AG10803 (cell line): ENCODE measurements around the gene GPSM3.

Source experiments
- DNase-seq: peaks from one replicate; pipeline ENCODE4 v3.0.0; 2010; ENCODE audit warnings: low read depth
- H3K4me3 ChIP-seq: 2 replicates; pipeline ENCODE4 v1.5.1; 2011; ENCODE audit warnings: mild to moderate bottlenecking, low read length, control low read depth
- TF ChIP-seq, protein P1 (sequence below): conservative IDR thresholded peaks from 2 replicates; pipeline ENCODE4 v1.5.1; 2011; ENCODE audit warnings: mild to moderate bottlenecking, low read length, control low read depth, inconsistent platforms

Gene GPSM3

DNA sequence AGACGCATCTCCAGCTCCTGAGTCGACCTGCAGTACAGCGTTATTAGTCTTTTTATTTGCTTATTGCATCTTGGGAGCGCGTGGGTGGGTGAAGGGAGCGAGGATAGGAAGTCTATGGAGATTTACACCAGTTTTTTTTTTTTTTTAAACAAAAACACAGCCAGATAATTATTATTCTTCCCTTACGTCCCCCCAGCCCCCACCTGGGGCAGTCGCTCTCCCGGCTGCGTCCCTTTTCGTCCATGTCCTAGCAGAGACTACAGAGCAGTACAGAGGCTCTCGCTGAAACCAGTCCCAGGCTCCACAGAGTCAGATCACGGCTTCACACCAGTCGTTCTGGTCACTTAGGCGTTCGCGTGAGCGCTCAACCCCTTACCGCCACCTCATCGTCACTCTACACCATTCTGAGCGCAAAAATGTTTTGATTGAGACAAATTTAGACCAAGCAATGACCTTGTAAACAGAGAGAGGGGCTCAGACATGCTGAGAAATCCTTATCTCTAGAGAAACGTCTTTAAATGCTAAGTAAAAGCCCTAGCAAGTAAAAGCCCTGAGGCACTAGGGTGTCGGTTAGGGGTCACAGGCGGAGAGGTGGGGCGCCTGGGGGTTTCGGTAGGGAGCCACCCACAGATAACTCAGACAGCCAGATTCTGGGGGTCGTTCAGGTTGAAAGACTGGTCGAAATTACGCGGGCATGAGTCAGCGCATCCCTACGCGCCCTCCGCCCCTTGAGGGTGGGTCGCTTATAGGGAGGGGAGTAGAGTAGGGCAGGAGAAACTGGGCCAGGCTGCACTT lies 39.5 kb downstream of the GPSM3 start:
- TF ChIP-seq, protein P1, sequence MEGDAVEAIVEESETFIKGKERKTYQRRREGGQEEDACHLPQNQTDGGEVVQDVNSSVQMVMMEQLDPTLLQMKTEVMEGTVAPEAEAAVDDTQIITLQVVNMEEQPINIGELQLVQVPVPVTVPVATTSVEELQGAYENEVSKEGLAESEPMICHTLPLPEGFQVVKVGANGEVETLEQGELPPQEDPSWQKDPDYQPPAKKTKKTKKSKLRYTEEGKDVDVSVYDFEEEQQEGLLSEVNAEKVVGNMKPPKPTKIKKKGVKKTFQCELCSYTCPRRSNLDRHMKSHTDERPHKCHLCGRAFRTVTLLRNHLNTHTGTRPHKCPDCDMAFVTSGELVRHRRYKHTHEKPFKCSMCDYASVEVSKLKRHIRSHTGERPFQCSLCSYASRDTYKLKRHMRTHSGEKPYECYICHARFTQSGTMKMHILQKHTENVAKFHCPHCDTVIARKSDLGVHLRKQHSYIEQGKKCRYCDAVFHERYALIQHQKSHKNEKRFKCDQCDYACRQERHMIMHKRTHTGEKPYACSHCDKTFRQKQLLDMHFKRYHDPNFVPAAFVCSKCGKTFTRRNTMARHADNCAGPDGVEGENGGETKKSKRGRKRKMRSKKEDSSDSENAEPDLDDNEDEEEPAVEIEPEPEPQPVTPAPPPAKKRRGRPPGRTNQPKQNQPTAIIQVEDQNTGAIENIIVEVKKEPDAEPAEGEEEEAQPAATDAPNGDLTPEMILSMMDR = no peak
- peak overlapping the region; percentile 94 for H3K4me3 ChIP-seq
- peak; percentile 18 for DNase-seq

DNA sequence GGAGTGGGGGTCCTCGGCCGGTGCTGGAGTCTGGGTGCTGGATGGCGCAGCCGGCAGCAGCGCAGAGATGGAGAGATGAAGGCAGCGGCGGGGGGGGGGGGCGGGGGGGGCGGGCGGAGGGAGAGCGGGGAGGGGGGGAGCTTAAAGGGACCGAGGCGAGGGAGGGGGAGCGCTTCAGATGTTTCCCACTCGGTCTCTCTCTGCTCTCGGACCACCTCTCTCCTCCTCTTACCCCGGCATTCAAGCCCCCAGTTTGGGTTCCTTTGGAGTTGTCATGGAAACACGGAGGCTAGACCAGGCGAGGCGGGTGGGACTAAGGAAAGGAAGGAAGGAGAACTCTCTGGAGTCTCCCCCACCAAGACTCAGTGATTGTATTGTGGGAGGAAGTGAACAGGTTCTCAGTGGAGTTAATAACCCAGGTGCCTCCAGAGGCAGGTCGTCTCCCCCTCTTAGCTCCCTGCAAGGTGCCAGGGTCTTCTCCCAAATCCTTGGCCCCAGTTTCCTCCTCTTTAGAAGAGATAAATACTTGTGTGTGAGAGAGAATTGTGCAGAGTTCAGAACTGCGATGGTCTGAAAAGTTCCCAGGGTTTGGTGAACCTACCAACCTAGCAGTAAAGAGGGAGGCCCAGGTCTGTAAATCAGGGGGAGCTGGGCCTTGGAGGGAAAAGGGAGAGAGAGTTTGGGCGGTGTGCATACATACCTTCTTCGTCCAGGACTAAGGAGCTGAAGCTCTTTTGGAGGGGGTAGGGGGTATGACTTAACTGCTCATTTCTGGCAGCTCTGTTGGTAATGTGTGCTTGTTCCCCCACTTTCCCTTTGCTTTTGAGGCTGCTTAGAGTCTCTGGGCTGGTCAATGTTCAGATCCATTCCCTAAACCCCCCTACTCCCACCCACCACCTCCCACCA lies 40.3 kb downstream of the GPSM3 start, which contains the start of gene PRRT1:
PRRT1 (minus strand) TSS at position 77 of the 906 bp plus-strand sequence. CDS start 112 bp downstream, outside the sequence.
- TF ChIP-seq, protein P1 = no peak
- DNase-seq = no peak
- peak within 1 kb of the TSS; percentile 94 for H3K4me3 ChIP-seq

DNA sequence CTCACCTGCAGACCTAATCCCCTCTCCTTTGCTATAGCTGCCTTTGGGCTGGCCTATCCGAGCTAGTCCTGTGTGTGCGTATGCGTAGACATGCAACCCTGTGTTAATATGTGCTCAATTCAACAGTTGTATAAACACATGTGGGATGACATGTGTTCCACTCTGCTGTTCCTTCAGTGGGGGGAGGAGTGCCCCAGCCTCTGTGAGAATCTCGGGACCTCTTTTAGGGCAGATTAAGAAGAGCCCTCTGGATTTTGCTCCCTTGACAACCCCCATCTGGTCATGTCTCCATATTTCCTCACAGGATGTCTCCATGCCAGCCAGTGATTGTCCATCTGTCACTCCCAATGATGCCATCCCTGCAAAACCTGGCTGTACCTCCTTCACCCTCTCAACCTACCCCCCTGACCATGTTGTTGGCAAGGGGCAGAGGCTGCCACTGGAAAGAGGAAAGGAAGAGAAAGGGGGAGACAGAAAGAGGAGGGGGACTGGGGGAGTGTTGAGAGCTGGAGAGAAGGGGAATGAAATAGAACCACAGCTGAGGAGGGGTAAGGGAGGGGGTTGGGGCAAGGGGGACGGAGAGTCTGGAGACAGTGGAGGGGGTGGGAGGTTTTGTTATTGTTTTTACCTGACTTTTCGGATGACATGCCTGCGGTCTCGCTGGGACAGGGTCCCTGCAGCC lies 41.1 kb downstream of the GPSM3 start:
- TF ChIP-seq, protein P1 = no peak
- DNase-seq = no peak
- H3K4me3 ChIP-seq = peak overlapping the region; percentile 94

DNA sequence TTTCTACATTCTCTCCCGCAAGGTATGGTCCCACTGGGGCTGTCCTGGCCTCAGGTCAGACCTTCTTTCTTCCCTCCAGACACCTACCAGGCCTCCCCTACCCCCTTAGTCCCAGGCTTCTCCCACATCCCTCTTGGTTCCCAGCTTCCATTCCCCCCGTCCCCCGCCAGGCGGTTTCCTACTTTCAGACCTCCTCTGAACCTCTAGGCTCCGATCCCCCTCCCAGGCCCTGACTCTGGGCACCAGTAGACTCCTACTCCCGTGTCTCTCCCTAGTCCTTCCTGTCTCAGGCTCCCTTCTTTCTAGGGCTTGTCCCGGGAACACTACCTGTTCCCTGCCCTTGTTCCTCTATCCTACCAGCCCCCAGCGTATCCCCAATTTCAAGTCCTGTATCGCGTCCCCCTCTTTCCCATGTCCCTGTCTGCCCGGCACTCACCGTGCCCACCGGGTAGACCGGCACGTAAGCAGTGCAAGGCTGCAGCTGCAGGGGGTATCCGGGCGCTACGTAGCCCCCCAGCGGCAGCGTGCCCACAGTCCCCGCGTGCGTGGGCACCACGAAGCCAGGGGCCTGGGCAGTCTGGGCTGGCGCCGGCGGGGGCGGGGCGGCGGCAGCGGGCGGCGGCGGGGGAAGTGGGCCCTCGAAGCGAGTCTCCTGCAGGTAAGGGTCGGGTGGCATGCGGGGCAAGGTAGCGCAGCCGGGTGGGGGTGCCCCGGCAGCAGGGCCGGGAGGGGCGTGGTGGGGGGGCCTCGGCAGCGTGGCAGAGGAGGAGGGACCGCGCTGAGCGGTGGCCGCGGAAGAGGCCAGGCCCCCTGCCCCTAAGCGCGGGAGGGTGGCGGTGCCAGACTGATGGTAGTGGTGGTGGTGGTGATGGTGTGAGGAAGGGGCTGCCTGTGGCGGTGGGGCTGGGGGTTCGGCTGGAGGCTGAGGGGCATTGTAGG lies 42.2 kb downstream of the GPSM3 start:
- TF ChIP-seq, protein P1 = no peak
- DNase-seq = no peak
- H3K4me3 ChIP-seq = no peak overlapping the region

DNA sequence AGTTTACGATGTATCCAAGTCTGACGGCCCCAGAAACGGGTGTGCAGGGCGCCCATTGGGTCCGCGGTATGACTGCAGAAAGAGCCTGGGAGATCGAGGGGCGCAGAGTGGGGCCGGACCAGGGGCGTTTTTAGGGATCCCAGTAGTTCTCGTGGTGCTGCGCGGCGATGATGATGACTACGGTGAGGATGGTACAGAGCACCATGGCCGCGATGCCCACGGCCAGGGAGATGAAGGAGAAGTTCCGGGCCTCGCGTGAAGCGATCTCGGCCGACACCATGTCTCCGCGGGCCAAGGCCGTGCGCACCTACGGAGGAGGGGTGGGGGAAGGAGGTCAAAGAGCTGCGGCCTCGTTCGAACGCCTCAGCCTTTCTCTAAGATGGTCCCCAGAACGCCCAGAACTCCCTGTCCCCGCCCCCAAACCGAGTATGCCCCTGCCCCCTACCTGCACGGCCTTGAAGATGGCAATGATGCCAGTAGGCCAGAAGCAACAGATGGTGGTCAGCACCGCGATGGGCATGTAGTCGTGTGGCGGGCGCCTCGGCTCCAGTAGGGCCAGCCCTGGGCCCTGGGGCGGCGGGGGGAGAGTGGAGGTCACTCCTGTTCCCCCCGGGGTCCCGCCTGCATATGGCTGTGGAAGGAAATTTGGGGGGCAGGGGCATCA lies 43.2 kb downstream of the GPSM3 start:
- no peak overlapping the region for H3K4me3 ChIP-seq
- TF ChIP-seq, protein P1 = no peak
- no peak for DNase-seq
